HG03108 (cell line): ENCODE measurements around the gene RPGRIP1L.

Experiments
- ATAC-seq: cut with Tn5 transposase; IDR thresholded peaks from one replicate; pipeline ENCODE4 v1.9.1; 2021; ENCODE audit warnings: moderate library complexity; ENCODE audit not compliant: unreplicated experiment

RPGRIP1L gene

GRCh38 chr16:53664724-53665345, 38.8 kb downstream of the RPGRIP1L start:
- ATAC-seq = peak; percentile 85

GRCh38 chr16:53662072-53662471, 41.6 kb downstream of the RPGRIP1L start:
- ATAC-seq = no peak

GRCh38 chr16:53654946-53655345, 48.7 kb downstream of the RPGRIP1L start:
- ATAC-seq = no peak

- ATAC-seq = no peak
These were observed 52.3 kb downstream of the RPGRIP1L start for GRCh38 chr16:53651357-53651756.

GRCh38 chr16:53646506-53646905, 57.2 kb downstream of the RPGRIP1L start:
- no peak for ATAC-seq

- ATAC-seq = no peak
These were observed 60.2 kb downstream of the RPGRIP1L start for GRCh38 chr16:53643474-53643873.

GRCh38 chr16:53642094-53642493, 61.6 kb downstream of the RPGRIP1L start:
- ATAC-seq = no peak

- no peak for ATAC-seq
These were observed 66.7 kb downstream of the RPGRIP1L start for GRCh38 chr16:53636978-53637377.

GRCh38 chr16:53632526-53632925, 71.1 kb downstream of the RPGRIP1L start:
- no peak for ATAC-seq

GRCh38 chr16:53631236-53632025, 72.2 kb downstream of the RPGRIP1L start:
- no peak for ATAC-seq

GRCh38 chr16:53629607-53630312, 73.9 kb downstream of the RPGRIP1L start:
- no peak for ATAC-seq

GRCh38 chr16:53629151-53629550, 74.5 kb downstream of the RPGRIP1L start:
- ATAC-seq = no peak

- no peak for ATAC-seq
These were observed 76.8 kb downstream of the RPGRIP1L start for GRCh38 chr16:53626811-53627210.

- ATAC-seq = no peak
These were observed 77.5 kb downstream of the RPGRIP1L start for GRCh38 chr16:53626161-53626560.

GRCh38 chr16:53625221-53625620, 78.4 kb downstream of the RPGRIP1L start:
- ATAC-seq = no peak

GRCh38 chr16:53622315-53622714, 81.3 kb downstream of the RPGRIP1L start:
- ATAC-seq = no peak

GRCh38 chr16:53620476-53620875, 83.2 kb downstream of the RPGRIP1L start:
- no peak for ATAC-seq

- ATAC-seq = no peak
These were observed 84.4 kb downstream of the RPGRIP1L start for GRCh38 chr16:53619235-53619634.

- no peak for ATAC-seq
These were observed 89.3 kb downstream of the RPGRIP1L start for GRCh38 chr16:53614346-53614745.

GRCh38 chr16:53612003-53612402, 91.7 kb downstream of the RPGRIP1L start:
- no peak for ATAC-seq

- ATAC-seq = no peak
These were observed 92.4 kb downstream of the RPGRIP1L start for GRCh38 chr16:53611179-53611696.

GRCh38 chr16:53609536-53609935, 94.1 kb downstream of the RPGRIP1L start:
- no peak for ATAC-seq
